DND-41 (cell line): ENCODE measurements around the gene SUSD4.

Experiments used
- EZH2 ChIP-seq: IDR thresholded peaks from 3 replicates; pipeline ENCODE4 v1.6.1; 2012; ENCODE audit warnings: borderline replicate concordance, low read depth, mild to moderate bottlenecking, moderate library complexity, low read length, inconsistent platforms; ENCODE audit not compliant: severe bottlenecking
- TF ChIP-seq, protein P1 (sequence below): IDR thresholded peaks from 2 replicates; pipeline ENCODE4 v1.5.1; 2012; ENCODE audit warnings: borderline replicate concordance, low read length, moderate library complexity, mild to moderate bottlenecking; ENCODE audit not compliant: poor library complexity, severe bottlenecking; ENCODE audit errors: extremely low read depth

DNA sequence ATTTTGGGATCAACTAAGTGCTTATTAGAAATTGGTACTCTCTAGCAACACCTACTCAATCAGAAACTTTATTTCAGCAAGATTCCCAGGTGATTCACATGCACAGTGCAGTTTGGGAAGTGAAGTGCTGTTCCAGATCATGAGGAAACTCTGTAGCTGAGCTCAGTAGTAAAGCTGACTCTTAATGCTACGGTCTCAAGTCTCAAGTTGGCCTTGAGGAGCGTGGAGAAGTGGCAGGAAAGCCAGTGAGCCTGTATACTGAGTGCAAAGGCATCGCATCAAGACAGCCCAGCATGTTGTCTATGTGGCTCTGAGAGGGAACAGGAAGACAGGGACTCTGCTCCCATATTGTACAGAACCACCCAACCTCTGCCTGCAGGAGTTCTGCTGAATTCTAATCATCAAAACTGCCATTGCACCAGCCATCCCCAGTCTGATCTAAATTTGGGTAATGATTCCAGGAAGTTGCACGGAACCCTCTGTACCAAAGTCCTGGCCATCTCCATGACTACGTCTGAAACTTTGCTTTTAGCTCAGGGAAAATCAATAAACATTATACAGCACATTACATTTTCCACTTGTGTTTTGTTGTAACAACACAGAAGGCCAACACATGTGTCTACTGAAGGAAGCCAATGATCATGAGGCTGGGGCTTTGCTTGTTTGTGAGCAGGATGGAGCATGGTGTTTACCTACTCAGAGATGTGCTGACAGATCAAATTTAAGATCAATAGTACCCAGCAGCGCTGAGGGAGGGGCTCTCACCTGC lies 115.8 kb downstream of the SUSD4 start:
- no peak for TF ChIP-seq EZH2
- TF ChIP-seq, protein P1, sequence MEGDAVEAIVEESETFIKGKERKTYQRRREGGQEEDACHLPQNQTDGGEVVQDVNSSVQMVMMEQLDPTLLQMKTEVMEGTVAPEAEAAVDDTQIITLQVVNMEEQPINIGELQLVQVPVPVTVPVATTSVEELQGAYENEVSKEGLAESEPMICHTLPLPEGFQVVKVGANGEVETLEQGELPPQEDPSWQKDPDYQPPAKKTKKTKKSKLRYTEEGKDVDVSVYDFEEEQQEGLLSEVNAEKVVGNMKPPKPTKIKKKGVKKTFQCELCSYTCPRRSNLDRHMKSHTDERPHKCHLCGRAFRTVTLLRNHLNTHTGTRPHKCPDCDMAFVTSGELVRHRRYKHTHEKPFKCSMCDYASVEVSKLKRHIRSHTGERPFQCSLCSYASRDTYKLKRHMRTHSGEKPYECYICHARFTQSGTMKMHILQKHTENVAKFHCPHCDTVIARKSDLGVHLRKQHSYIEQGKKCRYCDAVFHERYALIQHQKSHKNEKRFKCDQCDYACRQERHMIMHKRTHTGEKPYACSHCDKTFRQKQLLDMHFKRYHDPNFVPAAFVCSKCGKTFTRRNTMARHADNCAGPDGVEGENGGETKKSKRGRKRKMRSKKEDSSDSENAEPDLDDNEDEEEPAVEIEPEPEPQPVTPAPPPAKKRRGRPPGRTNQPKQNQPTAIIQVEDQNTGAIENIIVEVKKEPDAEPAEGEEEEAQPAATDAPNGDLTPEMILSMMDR: no peak
